ENCODE results near the gene TMEM208.
A peak's percentile ranks its signal among the peaks of the same experiment; 100 is the strongest.

TMEM208 gene

DNA sequence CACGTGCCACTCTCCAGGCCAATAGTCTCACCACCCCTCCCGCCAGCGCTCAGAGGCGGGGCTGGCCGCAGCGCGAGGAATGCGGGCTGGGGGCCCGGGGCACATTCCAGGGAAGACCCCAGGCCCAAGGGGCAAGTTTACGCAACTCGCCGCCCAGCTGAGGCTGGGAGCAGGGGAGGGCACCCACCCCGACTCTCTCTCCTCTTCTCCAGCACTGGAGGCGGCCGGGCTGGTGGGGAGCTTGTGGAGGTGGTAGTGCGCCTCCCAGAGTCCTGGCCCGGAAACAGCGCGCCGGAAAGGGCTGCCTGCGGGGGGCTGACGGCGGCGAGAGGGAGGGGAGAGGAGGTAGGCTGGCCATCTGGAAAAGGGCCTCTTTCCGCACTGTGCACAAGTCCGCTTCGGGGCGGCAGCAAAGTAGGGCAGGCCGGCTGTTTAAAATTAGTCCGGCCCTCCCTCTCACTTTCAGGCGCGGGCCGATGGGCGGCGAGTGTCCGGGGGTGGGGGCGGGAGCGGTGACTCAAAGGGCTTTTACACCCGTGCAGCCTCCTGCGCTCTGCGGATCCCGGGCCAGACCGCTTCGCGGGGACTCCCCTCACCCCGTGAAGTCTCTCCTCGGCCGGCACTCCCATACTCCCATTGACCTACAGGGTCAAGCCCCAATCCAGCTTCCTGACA, 19.3 kb downstream of the TMEM208 start:
- Histone ChIP-seq H3K27ac (ENCODE audit: low read depth, low read length) (peak overlapping the region; percentile 57), H3K4me1 (ENCODE audit: control insufficient read depth, insufficient read depth, low read length) (peaks cover 9% of the 10 kb centered on the region), H3K9ac (ENCODE audit: low read length) (peak overlapping the region; percentile 37), H3K36me3 (ENCODE audit: control insufficient read depth, insufficient read depth, low read length) (no peaks in the 10 kb centered on the region), H3K4me3 (ENCODE audit: low read length) (peak overlapping the region; percentile 85), H3K27me3 (ENCODE audit: control insufficient read depth, insufficient read depth, low read length) (peaks cover 14% of the 10 kb centered on the region)

DNA sequence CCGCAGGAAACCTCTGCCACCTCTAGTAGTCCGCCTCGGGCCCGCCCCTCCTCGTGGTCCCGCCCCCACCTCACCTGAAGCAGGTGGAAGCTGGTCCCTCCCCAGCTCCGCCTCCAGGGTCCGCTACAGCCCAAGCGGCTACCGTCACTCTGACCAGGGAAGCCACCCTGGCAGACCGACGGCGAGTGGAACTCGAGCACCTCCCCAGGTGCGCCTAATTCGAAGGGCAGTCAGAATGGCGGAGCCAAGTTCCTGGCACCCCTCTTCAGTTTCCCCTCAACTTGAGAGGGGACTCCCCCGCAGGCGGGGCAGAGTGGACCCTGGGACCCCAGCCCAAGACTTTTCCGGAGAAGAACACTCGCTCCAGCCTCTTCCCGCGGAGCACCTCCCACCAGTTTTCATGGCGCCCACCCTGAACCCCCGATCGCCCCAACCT, 19.8 kb downstream of the TMEM208 start:
- peaks cover 9% of the 10 kb centered on the region for H3K4me1 ChIP-seq (ENCODE audit: control insufficient read depth, insufficient read depth, low read length)
- peak overlapping the region; percentile 73 for H3K9ac ChIP-seq (ENCODE audit: low read length)
- no peaks in the 10 kb centered on the region for H3K36me3 ChIP-seq (ENCODE audit: control insufficient read depth, insufficient read depth, low read length)
- H3K27me3 ChIP-seq (ENCODE audit: control insufficient read depth, insufficient read depth, low read length) = peaks cover 14% of the 10 kb centered on the region
- H3K4me3 ChIP-seq (ENCODE audit: low read length) = peak overlapping the region; percentile 85
- peak overlapping the region; percentile 57 for H3K27ac ChIP-seq (ENCODE audit: low read depth, low read length)

DNA sequence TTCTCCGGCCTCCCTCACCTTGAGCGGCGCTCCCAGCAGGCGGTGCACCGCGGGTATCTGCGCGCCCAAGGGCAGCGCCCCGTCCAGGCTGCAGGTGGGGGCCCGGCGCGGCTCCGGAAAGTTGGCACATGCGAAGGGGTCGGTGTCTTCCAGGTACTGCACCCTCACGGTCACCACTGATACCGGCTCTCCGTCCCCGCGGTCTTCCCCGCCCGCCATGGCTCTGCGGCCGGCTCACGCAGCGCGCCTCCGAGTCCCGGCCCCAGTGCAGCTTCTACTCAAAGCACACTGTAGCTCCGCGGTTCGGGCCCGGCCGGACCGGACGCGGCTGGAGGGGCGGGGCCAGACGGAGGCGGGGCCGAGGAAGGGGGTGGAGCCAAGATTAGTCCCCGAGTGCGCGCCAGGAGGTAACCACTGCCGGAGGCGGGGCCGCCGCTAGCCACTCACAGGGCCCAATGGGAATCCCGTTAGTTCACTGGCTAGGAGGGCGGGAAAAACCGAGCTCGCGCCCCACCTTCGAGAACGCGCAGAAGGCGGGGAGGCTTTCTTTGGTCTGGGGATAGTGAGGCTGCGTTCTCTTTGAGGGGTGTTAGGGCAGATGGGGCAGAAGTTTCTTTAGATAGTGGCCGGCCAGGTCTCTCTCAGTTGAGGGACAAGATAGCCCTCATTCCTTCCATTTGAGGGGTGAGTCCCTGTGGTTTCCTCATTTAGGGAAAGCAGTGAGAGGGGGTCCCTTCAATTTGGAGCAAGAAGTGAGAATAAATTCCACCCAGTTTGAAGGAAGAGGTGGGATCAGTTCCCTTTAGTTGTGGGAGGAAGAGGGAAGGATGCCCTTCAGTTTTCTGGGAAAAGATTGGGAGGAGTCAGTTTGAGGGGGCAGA, 20.5 kb downstream of the TMEM208 start, which contains the start of gene FHOD1:
Gene FHOD1 (minus strand): TSS at position 290 of the 881 bp plus-strand sequence. CDS start 71 bp downstream, at position 219.
- Histone ChIP-seq H3K36me3 (ENCODE audit: control insufficient read depth, insufficient read depth, low read length) (no peaks in the 10 kb centered on the region), H3K9ac (ENCODE audit: low read length) (peak within 1 kb of the TSS; percentile 73), H3K4me1 (ENCODE audit: control insufficient read depth, insufficient read depth, low read length) (peaks cover 9% of the 10 kb centered on the region), H3K27ac (ENCODE audit: low read depth, low read length) (peak within 1 kb of the TSS; percentile 57), H3K4me3 (ENCODE audit: low read length) (peak within 1 kb of the TSS; percentile 85), H3K27me3 (ENCODE audit: control insufficient read depth, insufficient read depth, low read length) (peaks cover 14% of the 10 kb centered on the region)

GRCh38 chr16:67248073-67248400, 21.1 kb downstream of the TMEM208 start:
- no peak overlapping the region for H3K27ac ChIP-seq (ENCODE audit: low read depth, low read length)
- H3K36me3 ChIP-seq (ENCODE audit: control insufficient read depth, insufficient read depth, low read length) = no peaks in the 10 kb centered on the region
- no peak overlapping the region for H3K9ac ChIP-seq (ENCODE audit: low read length)
- peaks cover 9% of the 10 kb centered on the region for H3K4me1 ChIP-seq (ENCODE audit: control insufficient read depth, insufficient read depth, low read length)
- peak overlapping the region; percentile 61 for H3K4me3 ChIP-seq (ENCODE audit: low read length)
- peaks cover 17% of the 10 kb centered on the region for H3K27me3 ChIP-seq (ENCODE audit: control insufficient read depth, insufficient read depth, low read length)

- H3K4me1 ChIP-seq (ENCODE audit: control insufficient read depth, insufficient read depth, low read length) = peaks cover 9% of the 10 kb centered on the region
- no peak within 1 kb of the TSS for H3K9ac ChIP-seq (ENCODE audit: low read length)
- H3K27me3 ChIP-seq (ENCODE audit: control insufficient read depth, insufficient read depth, low read length) = peaks cover 17% of the 10 kb centered on the region
- H3K4me3 ChIP-seq (ENCODE audit: low read length) = peak within 1 kb of the TSS; percentile 61
- no peaks in the 10 kb centered on the region for H3K36me3 ChIP-seq (ENCODE audit: control insufficient read depth, insufficient read depth, low read length)
- H3K27ac ChIP-seq (ENCODE audit: low read depth, low read length) = no peak within 1 kb of the TSS
Measured at GRCh38 chr16:67248401-67249177, 21.7 kb downstream of the TMEM208 start, which contains the start of gene SLC9A5. TSS of gene SLC9A5 (plus strand) at chr16:67248979. CDS start at chr16:67249015, 36 bp downstream.

DNA sequence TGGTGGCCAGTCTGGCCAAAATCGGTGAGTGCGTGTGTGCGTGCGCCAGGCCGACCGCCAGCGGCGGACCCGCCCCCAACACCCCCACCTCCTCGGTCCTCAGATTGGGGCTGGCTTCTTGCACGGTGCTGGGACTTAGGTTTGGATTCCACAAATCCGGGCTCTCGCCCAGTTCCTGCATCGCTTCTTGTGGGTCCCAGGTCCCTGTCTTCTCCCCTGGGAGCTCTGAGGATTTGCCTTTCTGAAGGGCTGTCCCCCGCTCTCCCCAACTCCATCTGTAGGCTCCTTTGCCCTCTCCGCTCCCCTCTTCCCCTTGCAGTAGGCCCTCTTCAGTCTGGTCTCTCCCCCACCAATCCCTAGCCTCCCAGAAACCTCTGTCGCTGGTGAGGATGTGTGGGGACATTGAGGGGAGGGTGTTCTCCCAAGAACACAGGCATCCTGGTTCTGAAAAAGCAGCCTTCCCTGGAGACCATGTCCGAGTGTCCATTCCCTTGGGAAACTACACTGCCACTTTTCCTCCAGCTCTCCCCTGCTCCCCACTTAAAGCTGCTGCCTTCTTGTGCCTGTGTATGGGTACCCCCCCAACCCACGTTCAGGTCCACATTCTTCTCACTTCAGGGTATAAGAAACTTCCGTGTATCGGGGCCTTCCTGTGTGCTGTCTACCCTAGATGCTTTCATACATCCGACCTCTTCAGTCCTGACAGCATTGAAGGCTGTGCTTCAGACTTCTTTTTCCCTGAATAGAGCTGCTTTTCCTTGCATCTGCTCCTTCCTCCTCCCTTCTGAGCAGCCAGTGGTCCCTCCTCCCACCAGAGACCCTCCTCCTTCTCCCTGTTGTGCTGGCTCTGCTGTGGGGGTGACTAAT, 22.5 kb downstream of the TMEM208 start:
- H3K36me3 ChIP-seq (ENCODE audit: control insufficient read depth, insufficient read depth, low read length) = no peaks in the 10 kb centered on the region
- no peak overlapping the region for H3K27ac ChIP-seq (ENCODE audit: low read depth, low read length)
- peaks cover 9% of the 10 kb centered on the region for H3K4me1 ChIP-seq (ENCODE audit: control insufficient read depth, insufficient read depth, low read length)
- peak overlapping the region; percentile 61 for H3K4me3 ChIP-seq (ENCODE audit: low read length)
- H3K27me3 ChIP-seq (ENCODE audit: control insufficient read depth, insufficient read depth, low read length) = peaks cover 17% of the 10 kb centered on the region
- H3K9ac ChIP-seq (ENCODE audit: low read length) = no peak overlapping the region

GRCh38 chr16:67250045-67250327, 23.1 kb downstream of the TMEM208 start:
- H3K9ac ChIP-seq (ENCODE audit: low read length) = no peak overlapping the region
- no peak overlapping the region for H3K27ac ChIP-seq (ENCODE audit: low read depth, low read length)
- no peak overlapping the region for H3K4me3 ChIP-seq (ENCODE audit: low read length)
- peaks cover 9% of the 10 kb centered on the region for H3K4me1 ChIP-seq (ENCODE audit: control insufficient read depth, insufficient read depth, low read length)
- no peaks in the 10 kb centered on the region for H3K36me3 ChIP-seq (ENCODE audit: control insufficient read depth, insufficient read depth, low read length)
- H3K27me3 ChIP-seq (ENCODE audit: control insufficient read depth, insufficient read depth, low read length) = peaks cover 17% of the 10 kb centered on the region

DNA sequence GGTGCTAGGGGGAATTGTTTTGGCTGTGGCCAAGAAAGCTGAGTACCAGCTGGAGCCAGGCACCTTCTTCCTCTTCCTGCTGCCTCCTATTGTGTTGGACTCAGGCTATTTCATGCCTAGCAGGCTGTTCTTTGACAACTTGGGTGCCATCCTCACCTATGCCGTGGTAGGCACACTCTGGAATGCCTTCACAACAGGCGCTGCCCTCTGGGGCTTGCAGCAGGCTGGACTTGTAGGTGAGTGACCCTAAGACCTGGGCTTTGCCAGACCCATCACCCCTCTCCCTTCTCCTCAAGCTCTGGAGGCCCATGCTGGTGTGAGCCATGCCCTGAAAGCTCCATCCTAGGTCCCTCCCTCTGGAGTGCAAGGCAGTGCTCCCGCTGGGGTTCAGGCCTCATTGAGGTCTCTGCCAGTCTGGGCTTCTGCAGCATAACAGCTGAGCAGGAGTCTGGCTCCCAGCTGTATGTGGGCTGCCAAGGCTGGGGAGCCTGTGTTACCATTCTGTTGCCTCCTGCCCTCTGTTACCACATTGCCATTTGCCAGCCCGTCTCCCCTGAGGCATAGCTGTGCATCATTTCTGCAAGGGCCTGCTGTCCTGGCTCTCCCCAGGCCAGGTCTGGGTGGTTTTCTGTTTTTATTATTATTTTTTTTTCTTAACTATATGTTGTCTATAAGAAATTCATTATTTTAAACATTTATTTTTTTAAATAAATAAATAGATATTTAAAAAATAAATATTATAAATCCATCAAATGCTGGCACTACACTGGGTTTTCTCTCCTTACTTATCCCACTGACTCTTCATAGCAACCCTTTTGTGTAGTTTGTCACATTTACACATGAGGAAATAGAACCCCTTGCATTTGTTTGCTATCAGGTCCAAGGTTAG, 25.9 kb downstream of the TMEM208 start:
- Histone ChIP-seq H3K9ac (ENCODE audit: low read length) (no peak overlapping the region), H3K27ac (ENCODE audit: low read depth, low read length) (no peak overlapping the region), H3K36me3 (ENCODE audit: control insufficient read depth, insufficient read depth, low read length) (no peaks in the 10 kb centered on the region), H3K27me3 (ENCODE audit: control insufficient read depth, insufficient read depth, low read length) (peaks cover 17% of the 10 kb centered on the region), H3K4me1 (ENCODE audit: control insufficient read depth, insufficient read depth, low read length) (peaks cover 6% of the 10 kb centered on the region), H3K4me3 (ENCODE audit: low read length) (no peak overlapping the region)

- Histone ChIP-seq H3K4me3 (ENCODE audit: low read length) (no peak overlapping the region), H3K27ac (ENCODE audit: low read depth, low read length) (no peak overlapping the region), H3K36me3 (ENCODE audit: control insufficient read depth, insufficient read depth, low read length) (no peaks in the 10 kb centered on the region), H3K9ac (ENCODE audit: low read length) (no peak overlapping the region), H3K4me1 (ENCODE audit: control insufficient read depth, insufficient read depth, low read length) (no peaks in the 10 kb centered on the region), H3K27me3 (ENCODE audit: control insufficient read depth, insufficient read depth, low read length) (peaks cover 7% of the 10 kb centered on the region)
Measured at GRCh38 chr16:67254801-67255552, 28.0 kb downstream of the TMEM208 start.

DNA sequence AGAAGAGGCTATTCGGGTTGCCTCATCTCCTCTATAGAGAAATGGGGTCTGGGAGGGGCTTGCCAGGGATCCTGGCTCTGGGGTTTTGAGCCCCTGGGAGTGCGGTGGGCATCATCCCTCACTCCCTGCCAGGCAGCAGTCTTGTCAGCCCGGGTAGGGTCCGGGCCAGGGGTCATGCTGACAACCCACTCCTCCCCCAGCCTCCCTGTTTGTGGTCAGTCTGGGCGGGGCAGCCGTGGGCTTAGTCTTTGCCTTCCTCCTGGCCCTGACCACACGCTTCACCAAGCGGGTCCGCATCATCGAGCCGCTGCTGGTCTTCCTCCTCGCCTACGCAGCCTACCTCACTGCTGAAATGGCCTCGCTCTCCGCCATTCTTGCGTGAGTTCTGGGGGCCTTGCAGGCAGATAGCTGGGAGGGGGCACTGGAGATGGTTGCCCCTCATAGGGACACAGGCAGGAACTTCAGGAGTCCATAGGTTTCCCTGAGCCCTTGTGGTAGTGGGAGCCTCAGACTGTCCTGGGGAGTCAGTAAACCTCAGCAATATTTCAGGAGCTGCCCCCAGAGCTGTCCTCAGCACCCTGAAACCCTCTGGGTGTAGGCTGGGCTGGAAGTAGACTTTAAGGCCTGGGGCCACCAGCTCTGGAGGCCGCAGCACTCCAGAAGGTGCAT, 28.8 kb downstream of the TMEM208 start:
- no peak overlapping the region for H3K9ac ChIP-seq (ENCODE audit: low read length)
- H3K36me3 ChIP-seq (ENCODE audit: control insufficient read depth, insufficient read depth, low read length) = no peaks in the 10 kb centered on the region
- H3K27ac ChIP-seq (ENCODE audit: low read depth, low read length) = no peak overlapping the region
- no peaks in the 10 kb centered on the region for H3K4me1 ChIP-seq (ENCODE audit: control insufficient read depth, insufficient read depth, low read length)
- no peak overlapping the region for H3K4me3 ChIP-seq (ENCODE audit: low read length)
- H3K27me3 ChIP-seq (ENCODE audit: control insufficient read depth, insufficient read depth, low read length) = peaks cover 3% of the 10 kb centered on the region

All from rectal smooth muscle tissue (tissue), 1 donor.